Hematopoietic multipotent progenitor cell treated with erythropoietin and hydrocortisone succinate and interleukin-3 and kit ligand, for 15 days (in vitro differentiated cells): Measurements from ENCODE around the gene KIF4A.

Experiments
- DNase-seq: peaks from one replicate; pipeline ENCODE4 v3.0.0-alpha.2; 2015; ENCODE audit warnings: low spot score

Gene KIF4A

GRCh38 chrX:70444326-70444945 is 154.5 kb downstream of the KIF4A start, which contains the start of gene DLG3:
Gene DLG3, plus strand, starts transcription at chrX:70444835. Its CDS starts 367 bp downstream, at chrX:70445202.
- no peak for DNase-seq

GRCh38 chrX:70444946-70445656 is 155.2 kb downstream of the KIF4A start:
- DNase-seq, result no peak

GRCh38 chrX:70445951-70446350 is 156.0 kb downstream of the KIF4A start:
- DNase-seq, result no peak

- no peak for DNase-seq
These were observed 156.8 kb downstream of the KIF4A start for GRCh38 chrX:70446380-70447350.

GRCh38 chrX:70449457-70449966 is 159.6 kb downstream of the KIF4A start:
- no peak for DNase-seq

- DNase-seq, result peak; percentile 49
These were observed 162.3 kb downstream of the KIF4A start for GRCh38 chrX:70452143-70452733.

GRCh38 chrX:70453024-70453618 is 163.2 kb downstream of the KIF4A start:
- no peak for DNase-seq

GRCh38 chrX:70454441-70455365 is 164.8 kb downstream of the KIF4A start:
- DNase-seq, result peak; percentile 13

- no peak for DNase-seq
These were observed 165.7 kb downstream of the KIF4A start for GRCh38 chrX:70455366-70456202.

GRCh38 chrX:70456256-70456655 is 166.4 kb downstream of the KIF4A start:
- DNase-seq, result no peak

- no peak for DNase-seq
These were observed 171.1 kb downstream of the KIF4A start for GRCh38 chrX:70461026-70461425.

GRCh38 chrX:70464051-70464450 is 174.1 kb downstream of the KIF4A start:
- DNase-seq, result no peak

- no peak for DNase-seq
These were observed 177.1 kb downstream of the KIF4A start for GRCh38 chrX:70466968-70467367.

- DNase-seq, result no peak
These were observed 178.8 kb downstream of the KIF4A start for GRCh38 chrX:70468709-70469108.
